Loucy (cell line): ENCODE data around the gene SRD5A3.

Source experiments
- EZH2phosphoT487 ChIP-seq: fragments of 200-600 bp; IDR thresholded peaks from 2 replicates; pipeline ENCODE4 v1.6.1; 2018; ENCODE audit warnings: antibody characterized with exemption, mild to moderate bottlenecking, moderate library complexity, borderline replicate concordance
- TF ChIP-seq, protein P1 (sequence below): fragments of 200-600 bp; sonication (generic); conservative IDR thresholded peaks from 2 replicates; pipeline ENCODE4 v1.5.1; 2014; ENCODE audit warnings: mild to moderate bottlenecking, antibody characterized with exemption, low read length

DNA sequence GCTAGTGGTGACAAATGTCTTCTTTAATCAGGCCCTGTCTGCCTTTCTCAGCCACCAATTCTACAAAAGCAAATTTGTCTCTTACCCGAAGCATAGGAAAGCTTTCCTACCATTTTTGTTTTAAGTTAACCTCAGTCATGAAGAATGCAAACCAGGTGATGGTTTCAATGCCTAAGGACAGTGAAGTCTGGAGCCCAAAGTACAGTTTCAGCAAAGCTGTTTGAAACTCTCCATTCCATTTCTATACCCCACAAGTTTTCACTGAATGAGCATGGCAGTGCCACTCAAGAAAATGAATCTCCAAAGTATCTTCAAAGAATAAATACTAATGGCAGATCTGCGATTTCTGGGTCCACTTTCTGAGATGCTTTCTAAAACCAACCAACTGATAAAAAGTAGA is 23.9 kb downstream of the SRD5A3 start:
- TF ChIP-seq, protein P1, sequence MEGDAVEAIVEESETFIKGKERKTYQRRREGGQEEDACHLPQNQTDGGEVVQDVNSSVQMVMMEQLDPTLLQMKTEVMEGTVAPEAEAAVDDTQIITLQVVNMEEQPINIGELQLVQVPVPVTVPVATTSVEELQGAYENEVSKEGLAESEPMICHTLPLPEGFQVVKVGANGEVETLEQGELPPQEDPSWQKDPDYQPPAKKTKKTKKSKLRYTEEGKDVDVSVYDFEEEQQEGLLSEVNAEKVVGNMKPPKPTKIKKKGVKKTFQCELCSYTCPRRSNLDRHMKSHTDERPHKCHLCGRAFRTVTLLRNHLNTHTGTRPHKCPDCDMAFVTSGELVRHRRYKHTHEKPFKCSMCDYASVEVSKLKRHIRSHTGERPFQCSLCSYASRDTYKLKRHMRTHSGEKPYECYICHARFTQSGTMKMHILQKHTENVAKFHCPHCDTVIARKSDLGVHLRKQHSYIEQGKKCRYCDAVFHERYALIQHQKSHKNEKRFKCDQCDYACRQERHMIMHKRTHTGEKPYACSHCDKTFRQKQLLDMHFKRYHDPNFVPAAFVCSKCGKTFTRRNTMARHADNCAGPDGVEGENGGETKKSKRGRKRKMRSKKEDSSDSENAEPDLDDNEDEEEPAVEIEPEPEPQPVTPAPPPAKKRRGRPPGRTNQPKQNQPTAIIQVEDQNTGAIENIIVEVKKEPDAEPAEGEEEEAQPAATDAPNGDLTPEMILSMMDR: no peak
- no peak for TF ChIP-seq EZH2phosphoT487
